NCI-H774 (cell line): Measurements from ENCODE around the gene MAPK8.

ENCODE experiments used
- DNase-seq: peaks from one replicate; lab custom pipeline; 2025; lab: John Stamatoyannopoulos, UW

MAPK8 gene

GRCh38 chr10:48477616-48478015, 171.1 kb downstream of the MAPK8 start:
- DNase-seq = no peak

GRCh38 chr10:48478469-48478868, 172.0 kb downstream of the MAPK8 start:
- DNase-seq = no peak

- no peak for DNase-seq
Measured at GRCh38 chr10:48478980-48479811, 172.7 kb downstream of the MAPK8 start.

DNA sequence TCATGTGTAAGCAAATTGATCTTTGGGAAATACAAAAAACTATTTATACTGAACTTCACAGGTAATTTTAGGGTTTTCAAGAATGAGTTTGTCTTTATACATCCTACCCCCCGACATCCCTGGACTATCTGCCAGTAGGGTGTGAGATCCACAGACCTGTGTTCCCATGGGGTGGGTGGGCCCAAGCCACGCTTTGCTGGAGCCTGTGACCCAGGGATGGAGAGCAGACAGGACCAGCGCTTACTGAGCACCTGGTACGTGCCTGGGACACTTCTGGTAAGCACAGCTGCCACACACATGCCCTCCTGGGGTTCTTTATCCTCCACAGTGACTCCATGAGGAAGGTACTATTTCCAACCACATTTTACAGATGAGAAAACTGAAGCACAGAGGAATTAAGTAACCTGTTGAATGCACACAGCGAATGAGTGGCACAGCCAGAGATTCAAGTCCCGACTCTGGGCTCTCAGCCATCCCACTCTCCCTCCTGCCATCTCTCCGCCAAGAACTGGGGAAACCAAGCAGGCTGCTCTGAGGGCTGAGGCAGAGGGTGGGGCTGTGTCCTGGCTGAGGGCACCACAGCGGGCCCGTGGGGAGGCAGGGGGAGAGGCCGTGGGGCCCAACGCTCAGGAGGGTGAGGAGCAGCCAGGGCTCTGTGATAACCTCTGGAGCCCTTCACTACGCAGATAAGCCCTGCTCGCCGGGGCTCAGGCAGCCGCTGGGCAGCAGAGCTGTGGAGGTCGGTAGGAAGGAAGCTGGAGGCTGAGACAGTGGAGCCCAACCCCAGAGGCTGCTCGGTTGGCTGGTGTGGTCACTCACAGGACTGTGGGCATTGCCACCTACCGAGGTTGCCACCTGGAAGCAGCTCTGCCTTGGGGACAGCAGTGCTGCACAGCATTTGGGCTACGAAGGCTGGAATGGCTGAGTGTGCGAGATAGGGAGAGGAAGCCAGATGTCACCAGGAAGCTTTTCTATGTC, 174.2 kb downstream of the MAPK8 start:
- no peak for DNase-seq

DNA sequence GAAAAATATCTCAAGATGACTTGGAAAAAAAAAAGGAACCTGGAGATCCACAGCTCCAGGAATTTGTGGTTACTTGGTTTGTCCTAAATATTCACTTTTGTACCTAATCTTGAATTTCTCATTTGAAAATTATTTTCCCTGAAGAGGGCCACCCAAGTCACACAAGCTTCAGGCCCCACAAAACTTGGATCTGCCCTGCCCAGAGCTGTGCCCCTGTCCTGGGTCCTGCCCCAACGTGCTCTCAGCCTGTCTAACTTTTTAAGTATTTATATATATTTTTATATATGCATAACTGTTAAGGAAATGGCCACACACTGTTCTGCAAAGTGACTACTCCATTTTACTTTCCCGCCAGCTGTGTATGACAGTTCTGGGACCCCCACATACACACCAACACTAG, 174.9 kb downstream of the MAPK8 start:
- DNase-seq = no peak

GRCh38 chr10:48482207-48482606, 175.7 kb downstream of the MAPK8 start:
- no peak for DNase-seq

GRCh38 chr10:48484911-48485310, 178.4 kb downstream of the MAPK8 start:
- no peak for DNase-seq

DNA sequence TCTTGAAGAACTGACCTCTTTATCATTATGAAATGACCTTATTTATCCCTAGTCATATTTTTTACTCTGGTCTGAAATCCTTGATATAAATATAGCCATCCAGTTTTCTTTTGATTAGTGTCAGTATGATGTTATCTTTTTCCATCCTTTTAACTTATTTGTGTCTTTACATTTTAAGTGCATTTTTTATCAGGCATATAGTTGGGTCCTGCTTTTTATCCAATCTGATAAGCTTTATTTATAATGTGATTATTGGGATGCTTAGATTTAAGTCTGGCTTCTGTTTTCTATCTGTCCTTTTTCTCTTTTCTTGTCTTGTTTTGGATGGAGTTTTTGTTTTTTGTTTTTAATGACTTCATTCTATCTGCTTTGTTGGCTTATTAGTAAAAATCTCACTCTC, 179.2 kb downstream of the MAPK8 start:
- no peak for DNase-seq

DNA sequence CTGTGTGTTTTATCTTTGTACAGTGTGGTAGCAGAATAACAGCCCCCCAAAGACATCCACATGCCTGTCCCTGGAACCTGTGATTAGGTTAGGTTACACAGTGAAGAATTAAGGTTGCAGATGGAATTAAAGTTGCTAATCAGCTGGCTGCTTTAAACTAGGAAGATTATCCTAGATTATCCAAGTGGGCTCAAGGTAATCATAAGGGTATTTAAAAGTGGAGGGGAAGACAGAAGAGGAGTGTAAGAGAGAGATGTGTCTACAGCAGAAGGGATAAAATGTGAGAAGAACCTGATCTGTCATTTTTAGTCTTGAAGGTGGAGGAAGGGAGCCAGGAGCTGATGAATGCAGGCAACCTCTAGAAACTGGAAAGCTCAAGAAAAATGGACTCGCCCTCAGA, 180.8 kb downstream of the MAPK8 start:
- DNase-seq = no peak
